Keratinocyte (primary cell): Measurements from ENCODE around the gene C18orf54.

Experiments
- EZH2 ChIP-seq: IDR thresholded peaks from one replicate; pipeline ENCODE4 v1.6.1; 2012; ENCODE audit warnings: inconsistent platforms, mild to moderate bottlenecking, low read length, moderate library complexity
- TF ChIP-seq, protein P1 (sequence below), 3 experiments: IDR thresholded peaks in 1 of 3; conservative IDR thresholded peaks in 1 of 3; optimal IDR thresholded peaks in 1 of 3; 2 replicates in 2 of 3; 3 replicates in 1 of 3; pipeline versions ENCODE3 to v1.5.1; 2011; ENCODE audit warnings: low read length in 3 of 3, mild to moderate bottlenecking in 3 of 3, moderate library complexity in 2 of 3, control low read depth in 1 of 3, inconsistent platforms in 1 of 3; ENCODE audit not compliant: insufficient read depth in 2 of 3; ENCODE audit errors: extremely low read depth in 1 of 3

GRCh38 chr18:54396760-54397159, 39.1 kb downstream of the C18orf54 start:
- TF ChIP-seq, protein P1, sequence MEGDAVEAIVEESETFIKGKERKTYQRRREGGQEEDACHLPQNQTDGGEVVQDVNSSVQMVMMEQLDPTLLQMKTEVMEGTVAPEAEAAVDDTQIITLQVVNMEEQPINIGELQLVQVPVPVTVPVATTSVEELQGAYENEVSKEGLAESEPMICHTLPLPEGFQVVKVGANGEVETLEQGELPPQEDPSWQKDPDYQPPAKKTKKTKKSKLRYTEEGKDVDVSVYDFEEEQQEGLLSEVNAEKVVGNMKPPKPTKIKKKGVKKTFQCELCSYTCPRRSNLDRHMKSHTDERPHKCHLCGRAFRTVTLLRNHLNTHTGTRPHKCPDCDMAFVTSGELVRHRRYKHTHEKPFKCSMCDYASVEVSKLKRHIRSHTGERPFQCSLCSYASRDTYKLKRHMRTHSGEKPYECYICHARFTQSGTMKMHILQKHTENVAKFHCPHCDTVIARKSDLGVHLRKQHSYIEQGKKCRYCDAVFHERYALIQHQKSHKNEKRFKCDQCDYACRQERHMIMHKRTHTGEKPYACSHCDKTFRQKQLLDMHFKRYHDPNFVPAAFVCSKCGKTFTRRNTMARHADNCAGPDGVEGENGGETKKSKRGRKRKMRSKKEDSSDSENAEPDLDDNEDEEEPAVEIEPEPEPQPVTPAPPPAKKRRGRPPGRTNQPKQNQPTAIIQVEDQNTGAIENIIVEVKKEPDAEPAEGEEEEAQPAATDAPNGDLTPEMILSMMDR (optimal IDR thresholded peaks at IDR 0.05 in 1 of 3, IDR thresholded peaks at IDR 0.05 in 1 of 3, conservative IDR thresholded peaks at IDR 0.05 in 1 of 3; ENCODE audit: extremely low read depth in 1 of 3, insufficient read depth in 2 of 3, low read length in 3 of 3) = no peak
- no peak for TF ChIP-seq EZH2
